Anterior cingulate cortex (tissue), 58 donors: Measurements from ENCODE around the gene NINJ1.

Source experiments
- DNase-seq, 58 donors: peaks; one replicate each; lab custom pipeline; 2025; lab: John Stamatoyannopoulos, UW

Gene NINJ1

DNA sequence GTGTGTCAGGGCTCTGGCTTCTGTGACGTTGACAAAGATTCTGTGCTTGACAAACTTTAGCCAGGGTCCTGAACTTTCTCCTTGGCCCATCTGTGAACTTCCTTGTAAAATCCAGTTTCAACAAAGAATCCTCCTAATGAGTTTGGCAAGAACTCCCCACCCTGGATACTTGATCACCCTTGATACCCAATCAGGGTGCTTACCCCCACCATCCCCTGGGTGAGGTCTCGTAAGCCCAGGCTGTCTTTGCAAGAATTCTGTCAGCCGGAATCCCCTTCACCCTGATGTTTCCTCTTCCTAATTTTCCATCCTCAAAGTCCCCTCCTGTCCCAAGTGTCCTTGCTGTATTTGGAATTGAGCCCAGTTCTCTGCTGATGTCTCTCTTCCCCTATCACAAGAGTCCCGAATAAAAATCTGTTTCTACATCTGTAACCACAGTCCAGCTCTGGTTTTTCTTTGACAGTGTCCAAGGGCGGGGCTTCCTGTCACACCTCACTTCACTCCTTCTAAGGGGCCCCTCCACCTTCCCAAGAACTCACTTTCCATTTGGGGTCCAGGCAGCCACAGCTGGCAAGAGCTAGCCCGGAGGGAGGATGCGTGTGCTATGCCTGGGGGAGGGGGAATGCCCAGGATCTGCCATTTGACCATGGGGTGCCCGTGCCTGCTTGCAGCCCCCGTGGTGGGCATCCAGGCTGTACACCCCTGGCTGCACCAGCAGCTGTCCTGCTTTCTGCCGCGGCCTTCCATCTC is 40.7 kb downstream of the NINJ1 start:
- peak in 1 of 58 donors; percentile 17 for DNase-seq

DNA sequence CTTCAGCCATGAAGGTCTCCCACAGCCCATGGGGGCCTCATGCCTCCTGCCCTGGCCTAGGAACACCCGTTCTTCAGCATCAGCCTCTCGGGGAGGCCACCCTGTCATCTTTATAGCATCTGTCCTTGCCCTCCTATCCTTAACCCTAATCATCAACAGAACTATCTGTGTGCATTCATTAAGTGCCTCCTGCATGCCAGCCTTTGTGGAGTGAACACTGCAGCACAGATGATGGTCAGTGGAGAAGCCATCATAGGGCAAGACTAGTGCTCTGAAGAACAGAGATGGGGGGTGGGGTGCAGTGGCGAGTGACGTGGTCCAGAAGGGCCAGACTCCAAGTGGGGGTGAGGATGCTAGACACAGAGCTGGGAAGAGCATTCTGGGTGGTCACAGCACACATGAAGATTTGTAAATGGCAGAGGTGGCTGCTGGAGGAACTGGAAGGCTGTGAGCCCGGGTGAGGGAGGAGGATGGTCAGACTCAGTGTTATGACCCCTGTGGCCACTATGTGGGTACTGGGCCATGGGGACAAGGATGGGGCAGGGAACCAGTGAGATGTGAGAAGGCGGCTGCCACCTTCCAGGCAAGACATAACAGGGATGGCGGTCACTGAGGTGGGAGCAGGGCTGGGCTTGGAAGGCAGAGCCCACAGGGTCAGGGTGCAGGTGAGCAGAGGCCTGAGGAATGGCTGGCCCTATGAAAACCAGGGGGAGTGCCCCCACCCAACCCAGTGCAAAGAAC is 41.6 kb downstream of the NINJ1 start:
- no peak for DNase-seq

DNA sequence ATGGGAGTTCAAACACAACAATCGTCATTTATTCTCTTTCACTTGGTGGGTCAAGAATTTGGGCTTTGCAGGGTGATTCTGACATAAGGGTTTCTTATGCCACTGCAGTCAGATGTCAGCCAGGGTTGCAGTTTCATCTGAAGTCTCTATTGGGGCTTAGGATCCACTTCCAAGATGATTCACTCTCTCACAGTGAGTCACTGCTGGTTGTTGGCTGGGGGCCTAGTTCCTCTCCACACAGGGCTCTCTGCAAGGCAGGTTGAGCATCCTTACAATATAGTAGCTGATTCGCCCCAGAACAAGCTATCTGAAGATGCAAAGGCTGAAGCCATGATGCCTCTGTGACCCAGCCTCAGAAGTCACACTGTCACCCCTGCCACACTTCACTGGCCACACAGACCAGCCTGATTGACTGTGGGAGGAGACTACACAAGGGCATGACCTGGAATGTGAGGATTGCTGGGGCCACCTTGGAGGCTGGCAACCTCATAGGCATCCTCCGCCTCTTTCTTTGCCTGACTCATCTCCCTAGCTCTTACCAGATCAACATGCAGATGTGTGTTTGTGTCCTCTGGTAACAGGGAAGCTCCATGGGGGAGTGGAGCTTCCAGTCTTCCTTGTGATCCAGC is 42.5 kb downstream of the NINJ1 start:
- peak in 7 of 58 donors; percentile 18 to 62 (median 27) for DNase-seq

DNA sequence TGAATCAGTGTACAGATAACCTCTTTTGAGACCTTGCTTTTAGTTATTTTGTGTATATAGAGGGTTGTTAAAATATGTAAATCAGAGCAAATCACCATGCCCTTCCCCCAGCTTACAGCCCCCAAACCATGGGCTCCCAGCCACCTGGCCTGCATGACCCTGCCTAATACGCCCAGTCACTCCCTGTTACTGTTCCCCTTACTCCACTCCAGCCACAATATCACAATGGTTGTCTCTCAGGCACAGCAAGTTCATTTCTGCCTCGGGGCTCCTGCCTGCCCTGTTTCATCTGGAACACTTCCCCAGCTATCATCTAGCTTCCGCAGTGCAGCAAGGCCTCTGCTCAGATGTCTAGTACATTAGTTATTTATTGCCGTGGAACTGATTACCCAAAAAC is 43.0 kb downstream of the NINJ1 start:
- DNase-seq = no peak

DNA sequence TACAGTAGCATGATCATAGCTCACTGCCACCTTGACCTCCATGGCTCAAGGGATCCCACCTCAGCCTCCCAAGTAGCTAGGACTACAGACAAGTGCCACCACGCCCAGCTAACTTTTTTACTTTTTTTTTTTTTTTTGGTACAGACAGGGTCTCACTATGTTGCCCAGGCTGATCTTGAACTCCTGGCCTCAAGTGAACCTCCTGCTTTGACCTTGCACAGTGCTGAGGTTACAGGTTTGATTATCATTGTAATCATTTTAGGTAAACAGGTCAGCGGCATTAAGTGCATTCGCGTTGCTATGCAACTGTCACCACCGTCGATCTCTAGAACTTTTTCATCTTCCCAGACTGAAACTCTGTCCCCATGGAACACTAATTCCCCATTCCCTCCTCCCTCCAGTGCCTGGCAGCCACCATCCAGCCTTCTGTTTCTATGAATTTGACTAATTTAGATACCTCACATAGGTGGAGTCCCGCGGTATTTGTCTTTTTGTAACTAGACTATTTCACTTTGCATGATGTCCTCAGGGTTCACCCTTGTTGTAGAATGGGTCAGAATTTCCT is 43.9 kb downstream of the NINJ1 start:
- no peak for DNase-seq

DNA sequence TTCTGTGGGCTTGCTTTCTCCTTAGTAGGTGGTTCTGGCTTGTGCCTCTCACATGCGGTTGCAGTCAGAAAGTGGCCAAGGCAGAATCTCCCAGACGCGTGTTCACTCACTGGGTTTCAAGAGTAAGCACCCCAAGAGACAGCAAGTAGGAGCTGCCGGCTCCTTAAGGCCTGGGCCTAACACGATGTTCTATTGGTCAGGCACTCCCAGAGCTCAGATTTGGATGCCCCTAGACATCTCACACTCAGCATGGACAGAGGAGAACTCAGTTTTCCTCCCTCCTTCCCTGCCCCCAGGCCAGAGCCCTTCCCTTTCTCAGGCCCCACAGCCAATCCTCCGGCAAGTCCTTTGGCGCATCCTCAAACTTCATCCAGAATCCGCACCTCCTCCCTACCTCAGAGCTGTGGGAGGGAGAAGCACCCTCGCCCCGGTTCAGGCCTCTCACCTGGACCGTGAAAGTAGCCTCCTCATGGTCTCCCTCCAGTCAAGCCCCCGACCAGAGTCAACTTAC is 44.5 kb downstream of the NINJ1 start:
- DNase-seq = no peak

DNA sequence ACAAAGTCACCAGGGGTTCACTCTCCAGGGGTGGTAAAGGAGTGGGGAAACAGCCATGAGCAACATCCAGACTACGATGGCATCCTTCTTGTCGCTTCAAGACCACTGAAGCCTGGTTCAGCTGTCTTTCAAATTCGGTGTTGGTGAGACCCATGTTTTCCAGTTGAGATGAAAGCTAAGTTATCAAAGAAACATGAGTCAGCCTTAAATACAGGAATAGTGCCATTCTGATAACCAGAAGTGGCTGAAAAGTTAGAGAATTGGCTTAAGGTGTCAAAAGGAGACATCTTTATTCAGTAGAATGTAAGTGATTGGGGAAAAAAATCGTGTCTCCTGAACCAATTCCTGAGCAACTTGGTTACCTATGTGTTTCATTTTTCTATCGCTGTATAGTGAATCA is 45.0 kb downstream of the NINJ1 start:
- DNase-seq = no peak

DNA sequence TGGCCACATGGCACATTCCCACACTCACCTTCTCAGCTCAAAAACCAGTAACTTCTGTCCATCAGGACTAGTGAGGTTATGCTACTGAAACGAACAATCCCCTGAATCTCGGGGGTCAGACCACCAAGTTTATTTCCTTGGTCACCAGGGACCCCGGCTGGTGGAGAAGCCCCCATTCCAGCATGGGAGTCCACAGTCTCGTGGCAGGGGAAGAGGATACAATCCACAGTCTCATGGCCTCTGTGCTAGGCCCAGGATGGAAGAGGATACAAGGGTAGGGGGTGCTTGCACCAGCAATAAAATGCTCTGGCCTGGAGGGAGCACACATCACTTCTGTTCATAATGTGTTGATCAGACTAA is 45.4 kb downstream of the NINJ1 start:
- DNase-seq = no peak

DNA sequence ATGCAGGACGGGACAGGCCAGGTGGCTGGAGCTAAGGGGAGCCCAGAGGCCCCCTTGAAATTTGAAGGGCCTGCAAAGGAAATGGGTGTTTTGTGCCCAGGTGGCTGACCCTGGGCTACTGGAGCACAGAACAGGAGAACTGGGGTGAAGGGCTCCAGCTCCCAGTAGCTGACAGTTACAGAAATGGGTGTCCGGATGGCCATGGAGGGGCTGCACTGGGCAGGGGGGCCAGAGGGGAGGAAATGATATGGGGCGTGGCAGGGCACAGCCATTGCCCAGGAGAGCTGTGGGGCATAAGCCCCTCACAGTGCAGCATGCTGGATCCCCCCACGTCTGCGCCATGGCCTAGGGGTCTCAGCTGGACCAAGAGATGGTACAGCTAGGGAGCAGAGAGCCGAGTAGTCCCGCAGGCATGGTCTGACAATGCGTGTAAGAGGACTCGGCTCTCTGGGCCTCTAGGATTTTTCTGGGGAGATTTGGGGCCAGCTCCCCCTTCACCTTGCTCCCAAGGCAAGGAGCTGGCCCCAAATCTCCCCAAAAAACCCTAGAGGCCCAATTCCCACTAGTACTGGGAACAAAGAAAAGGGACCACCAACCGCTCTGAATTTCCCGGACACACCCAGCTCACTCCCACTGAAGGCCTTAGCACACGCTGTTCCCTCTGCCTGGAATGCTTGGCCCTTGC is 45.9 kb downstream of the NINJ1 start:
- no peak for DNase-seq

DNA sequence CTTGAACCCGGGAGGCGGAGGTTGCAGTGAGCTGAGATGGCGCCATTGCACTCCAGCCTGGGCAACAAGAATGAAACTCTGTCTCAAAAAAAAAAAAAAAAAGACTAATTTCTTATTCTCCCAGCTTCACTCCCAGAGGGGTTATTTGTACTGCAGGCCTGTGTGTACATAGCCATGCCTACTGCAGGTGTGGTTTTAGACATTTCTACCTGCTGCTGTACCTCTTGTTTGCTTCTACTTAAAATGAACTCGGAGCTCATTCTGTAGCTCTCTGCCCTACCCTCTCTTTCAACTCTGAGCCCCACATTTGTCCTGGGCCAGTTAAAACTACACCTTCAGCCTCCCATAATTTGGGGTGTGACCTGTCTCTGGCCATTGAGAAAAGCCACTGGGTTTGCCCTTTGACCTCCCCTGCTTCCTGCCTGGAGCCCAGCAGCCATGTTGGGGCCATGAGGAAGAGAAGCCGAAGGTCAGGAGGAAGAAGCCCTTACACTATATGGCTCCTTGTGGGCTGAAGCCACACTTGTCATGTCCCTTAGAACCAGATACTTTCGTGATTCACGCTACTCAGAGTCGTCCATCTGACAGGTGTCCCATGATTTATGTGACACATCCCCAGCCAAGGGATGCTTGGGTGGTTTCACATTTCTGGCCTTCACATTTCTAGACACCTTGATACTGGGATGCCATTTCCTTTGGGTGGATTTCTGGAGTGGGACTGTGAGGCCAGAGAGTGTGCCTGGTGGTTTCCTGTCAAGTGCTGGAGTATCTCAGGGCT is 47.4 kb downstream of the NINJ1 start:
- DNase-seq = no peak

DNA sequence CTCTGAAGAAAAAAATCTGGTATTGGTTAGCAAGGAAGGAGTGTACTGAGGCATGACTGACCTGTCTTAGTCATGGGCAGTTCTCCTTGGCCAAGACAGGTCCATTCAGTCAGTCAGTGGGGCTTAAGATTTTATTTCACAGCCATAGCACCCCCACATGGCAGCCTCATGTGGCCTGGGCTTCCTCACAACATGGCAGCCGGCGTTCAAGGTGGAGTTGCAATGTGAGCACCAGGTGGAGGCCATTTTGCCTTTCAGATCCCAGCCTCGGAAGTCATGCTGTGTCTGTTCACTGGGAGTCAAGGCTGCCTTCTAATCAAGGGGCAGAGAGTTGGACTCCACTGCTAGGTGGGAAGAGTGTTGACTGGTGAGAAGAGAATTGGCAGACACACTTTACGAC is 48.4 kb downstream of the NINJ1 start:
- no peak for DNase-seq

DNA sequence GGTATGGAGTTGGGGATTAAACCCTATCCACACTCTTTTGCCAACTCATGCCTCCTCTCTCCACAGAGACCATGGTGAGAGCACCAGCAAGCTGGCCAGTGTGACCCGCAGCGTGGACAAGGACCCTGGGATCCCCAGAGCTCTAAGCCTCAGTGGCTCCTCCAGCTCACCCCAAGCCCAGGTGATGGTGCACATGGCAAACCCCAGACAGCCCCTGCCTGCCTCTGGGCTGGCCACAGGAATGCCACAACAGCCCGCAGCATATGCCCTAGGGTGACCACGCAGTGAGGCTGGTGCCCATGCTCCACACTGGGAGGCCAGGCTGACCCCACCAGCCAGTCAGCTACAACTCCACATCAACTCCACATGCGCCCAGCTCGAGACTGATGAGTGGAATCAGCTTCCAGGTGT is 49.6 kb downstream of the NINJ1 start:
- no peak for DNase-seq

DNA sequence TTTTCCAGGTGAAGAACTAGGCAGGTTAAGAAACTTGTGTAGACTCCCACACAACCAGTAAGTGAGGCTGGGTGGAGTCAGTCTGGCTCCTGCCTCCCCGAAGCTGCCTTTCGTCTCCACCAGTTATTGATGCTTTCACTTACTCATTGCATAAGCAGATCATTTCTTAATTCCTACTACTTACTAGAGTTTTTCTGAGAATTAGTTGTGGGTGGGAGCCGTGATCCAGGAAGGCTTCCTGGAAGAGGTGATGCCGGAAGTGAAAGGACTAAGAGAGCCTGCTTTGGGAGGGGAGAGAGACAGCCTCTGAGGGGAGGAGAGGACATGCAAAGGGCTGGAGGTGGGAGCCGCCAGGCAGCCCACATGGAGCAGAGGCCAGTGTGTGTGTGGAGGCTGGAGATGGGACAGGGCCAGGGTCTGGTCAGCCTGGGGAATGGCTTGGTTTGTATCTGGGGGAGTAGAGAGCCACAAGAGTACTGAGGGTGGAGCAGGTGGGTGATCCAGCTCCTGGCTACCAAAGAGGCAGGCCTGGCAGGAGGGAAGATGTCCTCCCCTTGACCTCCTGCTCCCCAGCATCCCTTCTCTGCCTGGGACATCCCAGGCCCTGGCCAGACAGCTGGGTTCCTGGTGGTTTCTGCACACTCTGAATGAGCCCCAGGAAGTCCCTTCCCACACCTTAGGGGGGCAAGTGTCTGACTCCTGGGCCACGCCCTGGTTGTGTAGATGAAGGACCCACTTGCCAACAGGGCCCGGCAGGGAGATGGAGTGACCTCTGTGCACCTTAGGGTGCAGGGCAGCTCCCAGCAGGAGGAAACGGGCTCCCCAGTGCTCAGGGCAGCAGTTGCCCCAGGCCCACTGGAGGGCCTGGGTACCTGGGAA is 50.2 kb downstream of the NINJ1 start:
- DNase-seq = no peak

DNA sequence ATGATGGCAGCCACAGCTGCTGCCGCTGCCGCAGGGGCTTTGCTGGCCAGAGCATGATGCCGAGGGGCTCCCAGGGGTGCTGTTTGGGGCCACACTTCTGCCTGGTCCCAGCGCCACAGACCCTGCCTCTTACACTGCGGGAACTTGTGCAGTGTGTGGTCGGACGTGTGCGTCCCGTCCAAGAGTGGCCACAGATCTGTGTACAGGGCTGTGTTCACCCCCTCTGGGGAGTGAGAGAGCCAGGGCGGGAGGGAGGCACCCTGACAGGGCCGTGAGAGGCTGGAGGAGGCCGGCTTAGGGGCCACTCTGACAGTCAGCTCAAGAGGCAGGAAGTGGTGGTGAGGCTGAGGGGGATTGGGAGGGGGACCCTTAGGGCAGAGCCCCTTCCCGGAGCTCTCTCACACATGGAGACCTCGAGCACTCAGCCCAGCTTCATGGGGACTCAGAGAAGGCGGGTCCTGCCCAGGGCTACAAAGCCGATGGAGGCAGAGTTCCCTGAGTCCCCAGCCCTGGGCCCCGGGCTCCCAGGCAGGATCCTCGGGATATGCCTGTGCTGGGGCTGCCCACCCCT is 51.1 kb downstream of the NINJ1 start:
- no peak for DNase-seq

DNA sequence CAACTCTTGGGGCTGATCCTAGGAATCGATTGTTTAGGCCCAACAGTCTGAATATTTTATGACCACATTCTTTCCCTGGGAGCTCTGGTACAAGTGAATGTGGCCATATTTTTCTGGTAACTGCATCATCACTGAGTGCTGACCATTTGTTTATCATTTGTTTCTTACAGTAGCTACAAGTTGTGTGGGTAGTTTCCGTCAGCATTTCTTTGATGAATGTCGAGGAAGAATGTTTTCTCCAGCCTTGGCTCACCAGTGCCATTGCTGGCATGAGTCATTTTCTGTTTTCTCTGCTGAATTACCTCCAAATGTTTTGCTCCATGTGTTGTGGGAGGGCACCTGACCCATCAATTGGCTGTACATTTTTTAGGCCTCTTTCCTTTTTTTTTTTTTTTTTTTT is 52.1 kb downstream of the NINJ1 start:
- DNase-seq = no peak

DNA sequence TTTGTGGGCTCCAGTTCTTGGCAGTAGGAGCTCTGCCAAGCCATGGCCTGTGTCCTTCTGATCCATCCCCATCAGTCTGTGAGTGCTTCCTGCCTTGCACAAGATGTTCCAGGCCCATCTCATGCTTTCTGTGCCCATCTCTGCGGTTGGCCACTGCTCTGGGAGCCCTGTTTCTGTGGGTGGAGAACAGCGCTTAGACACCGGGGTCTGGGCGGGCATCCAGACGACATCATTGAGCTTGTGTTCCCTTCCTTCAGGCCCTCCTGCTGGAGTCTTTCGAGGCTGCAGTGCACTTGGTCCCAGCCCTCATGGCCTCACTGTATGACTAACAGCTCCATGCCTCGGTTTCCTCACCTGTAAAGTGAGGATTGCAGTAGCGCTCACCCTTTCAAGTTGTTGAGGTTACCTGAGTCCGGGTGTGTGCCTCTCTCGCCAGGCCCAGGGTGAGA is 52.9 kb downstream of the NINJ1 start:
- DNase-seq = no peak

DNA sequence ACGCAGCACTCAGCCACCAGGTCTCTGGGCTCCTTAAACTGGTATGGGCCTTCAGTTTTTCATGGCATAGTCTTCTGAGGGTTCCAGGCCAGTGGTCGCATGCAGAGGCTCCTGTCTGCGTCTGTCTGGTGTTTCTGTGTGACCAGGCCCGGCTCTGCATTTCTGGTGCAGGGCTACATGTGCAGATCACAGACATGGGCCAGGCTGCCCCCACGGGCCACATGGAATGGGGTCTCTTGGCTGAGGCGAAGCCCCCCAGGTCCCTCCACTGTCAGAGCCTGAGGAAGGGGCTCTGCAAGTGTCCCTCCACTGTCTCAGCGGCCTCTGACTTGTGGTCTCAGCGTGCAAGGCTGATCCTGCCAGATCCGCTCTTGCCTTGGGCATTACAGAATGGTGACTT is 53.6 kb downstream of the NINJ1 start:
- DNase-seq = no peak

DNA sequence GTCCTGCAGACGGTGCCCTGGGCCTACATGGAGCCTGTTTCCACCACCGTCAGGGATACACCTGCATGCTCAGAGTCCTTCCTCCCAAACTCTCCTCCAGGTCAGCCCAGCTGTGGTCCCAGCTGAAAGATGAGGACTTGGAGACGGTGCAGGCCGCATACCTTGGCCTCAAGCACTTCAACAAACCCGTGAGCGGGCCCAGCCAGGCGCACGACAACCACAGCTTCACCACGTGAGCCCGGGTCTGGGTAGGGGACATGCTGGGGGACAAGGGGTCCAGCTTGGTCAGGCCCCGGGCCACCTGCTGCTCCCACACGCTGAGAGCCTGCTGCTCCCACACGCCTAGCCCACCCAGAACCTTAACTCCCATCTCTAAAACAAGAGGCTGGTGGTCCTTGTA is 54.7 kb downstream of the NINJ1 start:
- no peak for DNase-seq
